CD14-positive monocyte (primary cell): ENCODE data around the gene BRPF1. TPM values are rescaled to one million over a fixed set of nuclear protein-coding genes. Genes with fewer than 3 reads are reported as not detected.

Source experiments
- DNase-seq, 3 donors: peaks; one replicate each; pipeline ENCODE4 v3.0.0-alpha.2; 2011 to 2022
- H2AFZ ChIP-seq: 2 replicates; pipeline ENCODE4 v1.6.0; 2012; ENCODE audit warnings: mild to moderate bottlenecking, low read depth, low read length, inconsistent platforms; ENCODE audit not compliant: insufficient read depth, poor library complexity, severe bottlenecking
- H3K27ac ChIP-seq, 2 donors: 1 replicate in 1 of 2; 2 replicates in 1 of 2; pipeline ENCODE4 v1.5.1; 2012 to 2013; ENCODE audit warnings: low read length in 2 of 2, control low read depth in 1 of 2, inconsistent platforms in 1 of 2, low read depth in 1 of 2, mild to moderate bottlenecking in 1 of 2
- H3K27me3 ChIP-seq, 2 donors: one replicate each; pipeline versions ENCODE4 v1.6.0 to v1.6.1; 2011 to 2013; ENCODE audit warnings: low read length in 2 of 2; ENCODE audit not compliant: control insufficient read depth in 2 of 2, insufficient read depth in 2 of 2
- H3K36me3 ChIP-seq, 2 donors: replicated peaks in 1 of 2; 1 replicate in 1 of 2; 2 replicates in 1 of 2; pipeline versions ENCODE4 v1.5.1 to v1.6.1; 2012 to 2013; ENCODE audit warnings: low read length in 2 of 2, control low read depth in 1 of 2, inconsistent platforms in 1 of 2, mild to moderate bottlenecking in 1 of 2; ENCODE audit not compliant: insufficient read depth in 2 of 2, control insufficient read depth in 1 of 2
- H3K4me1 ChIP-seq, 2 donors: 1 replicate in 1 of 2; 2 replicates in 1 of 2; pipeline versions ENCODE4 v1.5.1 to v1.6.1; 2012 to 2013; ENCODE audit warnings: low read length in 2 of 2, control low read depth in 1 of 2, inconsistent platforms in 1 of 2, mild to moderate bottlenecking in 1 of 2, moderate library complexity in 1 of 2; ENCODE audit not compliant: insufficient read depth in 2 of 2, control insufficient read depth in 1 of 2
- H3K4me2 ChIP-seq: replicated peaks from 2 replicates; pipeline ENCODE3; 2012; ENCODE audit warnings: low read length, moderate library complexity, mild to moderate bottlenecking; ENCODE audit not compliant: poor library complexity, severe bottlenecking; ENCODE audit errors: extremely low read depth
- H3K4me3 ChIP-seq, 3 experiments: fragments of 200-600 bp in 1 of 3; sonication (generic) in 1 of 3; replicated peaks in 1 of 3; 1 replicate in 2 of 3; 2 replicates in 1 of 3; pipeline ENCODE4 v1.5.1; 2011 to 2013; ENCODE audit warnings: low read length in 3 of 3, mild to moderate bottlenecking in 3 of 3, control low read depth in 2 of 3, low read depth in 2 of 3, inconsistent platforms in 1 of 3, moderate library complexity in 1 of 3
- H3K79me2 ChIP-seq: 2 replicates; pipeline ENCODE4 v1.6.0; 2012; ENCODE audit warnings: mild to moderate bottlenecking, control low read depth, inconsistent platforms, low read length, moderate library complexity; ENCODE audit not compliant: insufficient read depth
- H3K9ac ChIP-seq: 2 replicates; pipeline ENCODE4 v1.6.0; 2017; ENCODE audit warnings: low read length, mild to moderate bottlenecking; ENCODE audit not compliant: insufficient read depth, poor library complexity, severe bottlenecking
- H3K9me3 ChIP-seq, 2 donors: replicated peaks in 1 of 2; 1 replicate in 1 of 2; 2 replicates in 1 of 2; pipeline versions ENCODE4 v1.5.1 to v1.6.1; 2012 to 2013; ENCODE audit warnings: low read length in 2 of 2, control low read depth in 1 of 2; ENCODE audit not compliant: control insufficient read depth in 1 of 2, insufficient read depth in 1 of 2
- H4K20me1 ChIP-seq: 2 replicates; pipeline ENCODE4 v1.6.0; 2012; ENCODE audit warnings: mild to moderate bottlenecking, low read length, control low read depth, moderate library complexity; ENCODE audit not compliant: insufficient read depth
- H3K27ac Mint-ChIP-seq, 7 donors: one replicate each; pipeline ENCODE4 v1.8.0; 2020; ENCODE audit warnings: mild to moderate bottlenecking in 7 of 7, mixed read lengths in 7 of 7, moderate library complexity in 6 of 7, inconsistent platforms in 2 of 7
- H3K27me3 Mint-ChIP-seq, 3 donors: one replicate each; pipeline ENCODE4 v1.8.0; 2021 to 2022; ENCODE audit warnings: low read depth in 3 of 3, mild to moderate bottlenecking in 3 of 3, mixed read lengths in 3 of 3, moderate library complexity in 3 of 3, inconsistent platforms in 1 of 3
- H3K36me3 Mint-ChIP-seq, 2 donors: one replicate each; pipeline ENCODE4 v1.8.0; 2020; ENCODE audit warnings: mixed read lengths in 2 of 2, inconsistent platforms in 1 of 2, mild to moderate bottlenecking in 1 of 2
- H3K4me1 Mint-ChIP-seq: one replicate; pipeline ENCODE4 v1.8.0; 2020; ENCODE audit warnings: mild to moderate bottlenecking, mixed read lengths
- H3K4me3 Mint-ChIP-seq, 2 donors: one replicate each; pipeline ENCODE4 v1.8.0; 2020; ENCODE audit warnings: mild to moderate bottlenecking in 2 of 2, mixed read lengths in 2 of 2, moderate library complexity in 1 of 2
- H3K9me3 Mint-ChIP-seq, 7 donors: one replicate each; pipeline ENCODE4 v1.8.0; 2020 to 2022; ENCODE audit warnings: mixed read lengths in 7 of 7, mild to moderate bottlenecking in 6 of 7, moderate library complexity in 6 of 7, inconsistent platforms in 2 of 7
- CTCF ChIP-seq: fragments of 200-600 bp; IDR thresholded peaks from one replicate; pipeline ENCODE4 v1.8.0; 2022; ENCODE audit warnings: antibody characterized with exemption, mild to moderate bottlenecking
- WGBS: methylation state at CpG from one replicate; pipeline ENCODE4 v1.1.5; 2013; ENCODE audit warnings: missing lambda C conversion rate; ENCODE audit not compliant: insufficient coverage; 5-methylcytosine and 5-hydroxymethylcytosine counted together
- intact Hi-C, 2 donors: fragments of 100-400 bp; cut with micrococcal nuclease; formaldehyde crosslinking; loops; one replicate each; pipeline versions ENCODE4 v1.15.0 to v1.15.1; 2023
- polyA plus RNA-seq, 3 donors: library from polyadenylated mRNA; depleted of rRNA in 1 of 3; unstranded in 2 of 3; stranded (reverse) in 1 of 3; fragments of 300-500 nt in 2 of 3; fragments of >200 nt in 1 of 3; fragmentation: Illumina TruSeq in 2 of 3; gene quantifications; 1 replicate in 2 of 3; 2 replicates in 1 of 3; pipeline ENCODE4 v1.2.3, GENCODE V29; 2012 to 2021

BRPF1 gene
- polyA plus RNA-seq, 3 donors = 5.1 to 22.5 (median 10.4) TPM

- WGBS = 100% methylated on average over 1 of the region's 6 CpGs
- H3K27me3 Mint-ChIP-seq = peaks cover 0 to 2% (median 0%) of the 10 kb centered on the region in 3 donors
Observed at GRCh38 chr3:9715764-9716437, 15.6 kb upstream of the BRPF1 start.

More at GRCh38 chr3:9715764-9716437, 15.6 kb upstream of the BRPF1 start:
- Histone ChIP-seq H3K4me1 (peaks cover 29 to 38% of the 10 kb centered on the region in 2 donors), H3K9me3 (no peaks in the 10 kb centered on the region), H3K4me3 (peak overlapping the region in 1 of 3 experiments; percentile 49), H2AFZ (peak overlapping the region; percentile 15), H3K79me2 (no peaks in the 10 kb centered on the region), H3K36me3 (no peaks in the 10 kb centered on the region), H4K20me1 (no peaks in the 10 kb centered on the region), H3K27me3 (no peaks in the 10 kb centered on the region), H3K4me2 (peak overlapping the region; percentile 51), H3K9ac (no peak overlapping the region), H3K27ac (peak overlapping the region; percentile 51 to 77)
- peak; percentile 88 for TF ChIP-seq CTCF
- Mint-ChIP-seq H3K27ac (peak overlapping the region; percentile 81 to 93 (median 91)), H3K4me1 (peaks cover 37% of the 10 kb centered on the region), H3K36me3 (no peaks in the 10 kb centered on the region), H3K9me3 (peaks cover 0 to 3% (median 0%) of the 10 kb centered on the region in 7 donors), H3K4me3 (peak overlapping the region in 1 of 2 donors; percentile 13)
- intact Hi-C loops = loop anchor here in 1 of 2 donors (2.0 kb wide), 1 partner anchor 15 kb away; the partner anchor contains the start of gene BRPF1
- DNase-seq = peak; percentile 86 to 96 (median 92)
